ENCODE data around the gene TBC1D21.

TBC1D21 gene

DNA sequence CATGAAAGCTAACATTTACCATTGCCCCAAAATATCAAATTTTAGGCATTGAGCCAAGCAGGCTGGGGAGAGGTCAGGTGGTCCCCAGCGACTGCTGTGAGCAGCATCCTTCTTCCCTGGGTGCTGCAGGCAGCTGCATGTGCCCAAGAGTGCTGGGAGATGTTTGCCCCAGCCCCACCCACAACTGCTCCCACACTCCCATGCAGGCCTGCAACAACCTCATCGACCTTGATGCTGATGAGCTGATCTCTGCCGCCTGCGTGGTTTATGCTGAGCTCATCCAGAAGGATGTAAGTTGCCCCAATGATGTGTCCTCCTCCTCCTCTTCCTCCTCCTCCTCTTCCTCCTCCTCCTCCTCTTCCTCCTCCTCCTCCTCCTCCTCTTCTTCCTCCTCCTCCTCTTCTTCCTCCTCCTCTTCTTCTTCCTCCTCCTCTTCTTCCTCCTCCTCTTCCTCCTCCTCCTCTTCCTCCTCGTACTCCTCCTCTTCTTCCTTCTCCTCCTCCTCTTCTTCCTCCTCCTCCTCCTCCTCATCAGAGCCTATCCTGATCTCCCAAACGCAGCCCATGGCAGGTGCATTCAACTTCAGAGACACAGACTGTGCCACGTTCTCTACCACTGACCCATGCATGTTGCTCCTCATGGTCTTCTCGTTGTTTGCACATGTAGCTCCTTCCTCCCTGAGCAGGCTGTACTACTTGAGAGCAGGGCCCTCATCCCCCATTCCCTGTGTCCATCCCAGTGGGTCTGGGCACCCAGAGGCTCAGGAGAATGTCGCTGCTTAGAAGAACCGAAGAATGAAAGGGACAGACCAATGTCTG, 15.1 kb downstream of the TBC1D21 start:
- no peak for DNase-seq (ENCODE audit: low read depth in 3 of 3)

DNA sequence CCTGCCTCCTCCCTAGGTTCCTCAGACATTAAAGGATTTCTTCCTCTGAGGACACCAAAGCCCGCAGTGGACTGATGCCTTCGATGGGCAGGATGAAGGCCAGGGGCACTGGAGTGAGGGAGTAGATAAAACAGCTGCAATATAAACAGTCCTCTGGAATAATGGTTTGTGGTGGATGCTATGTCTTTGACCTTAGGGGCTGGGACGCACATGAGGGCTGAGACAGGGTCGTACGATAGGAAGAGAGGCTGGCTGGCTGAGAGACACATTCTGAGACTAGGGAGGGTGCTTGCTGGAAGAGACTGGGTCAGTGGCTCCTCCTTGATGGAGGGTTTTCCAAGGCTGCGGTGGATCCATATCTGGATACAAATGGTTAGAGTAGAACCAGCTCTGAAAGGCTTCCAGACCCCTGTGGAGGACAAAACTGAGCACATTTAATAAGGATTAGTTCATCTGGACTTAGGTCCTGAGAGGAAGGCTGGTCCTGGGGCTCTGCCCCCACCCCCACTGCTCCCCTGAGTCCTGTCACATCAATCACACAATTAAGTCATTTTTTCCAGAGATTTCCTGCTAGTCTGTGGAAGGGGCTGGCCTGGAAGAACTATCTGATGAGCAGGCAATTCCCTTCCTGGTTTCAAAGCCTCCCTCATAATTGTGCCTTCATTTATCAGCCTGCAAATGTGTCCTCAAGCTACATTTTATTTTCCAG, 15.8 kb downstream of the TBC1D21 start:
- no peak for DNase-seq (ENCODE audit: low read depth in 3 of 3)

- DNase-seq (ENCODE audit: low read depth in 3 of 3) = no peak
These were observed 16.4 kb downstream of the TBC1D21 start for GRCh38 chr15:73889762-73890124.

GRCh38 chr15:73891328-73892315, 18.3 kb downstream of the TBC1D21 start:
- DNase-seq (ENCODE audit: low read depth in 3 of 3) = no peak

DNA sequence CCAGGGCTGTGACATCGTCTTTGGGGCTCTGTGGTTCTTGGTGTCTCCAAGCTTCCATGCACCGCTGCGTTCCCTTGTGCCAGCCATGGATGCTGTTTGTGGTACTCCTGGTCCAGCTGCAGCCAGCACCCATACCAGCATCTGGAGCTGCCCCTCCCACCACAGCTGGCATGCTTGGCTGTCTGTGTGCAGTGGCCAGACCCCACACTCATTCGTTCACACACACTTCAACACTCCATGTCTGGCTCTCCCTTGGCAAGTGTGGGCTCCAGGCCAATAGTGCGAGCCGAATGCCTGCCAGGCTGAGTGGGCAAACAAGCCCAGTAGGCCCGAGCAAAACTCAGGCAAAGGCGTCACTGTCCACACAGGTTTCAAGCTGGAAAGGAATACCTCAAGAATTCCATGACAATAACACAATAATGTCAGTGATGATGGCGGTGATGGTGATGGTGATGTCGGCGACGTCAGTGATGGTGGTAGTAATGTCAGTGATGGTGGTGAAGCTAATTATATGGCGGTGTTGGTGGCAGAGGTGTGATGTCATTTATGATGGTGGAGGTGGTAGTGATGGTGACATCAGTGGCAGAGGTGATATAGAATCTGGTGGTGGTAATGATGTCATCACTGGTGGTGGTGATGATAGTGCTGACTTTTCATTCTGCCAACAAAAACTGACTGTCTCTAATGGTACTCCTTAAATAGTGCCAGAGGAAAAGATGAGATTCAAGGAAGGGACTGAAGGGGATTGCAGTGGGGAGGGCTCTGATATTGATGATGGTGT, 19.3 kb downstream of the TBC1D21 start:
- DNase-seq (ENCODE audit: low read depth in 3 of 3) = no peak

DNA sequence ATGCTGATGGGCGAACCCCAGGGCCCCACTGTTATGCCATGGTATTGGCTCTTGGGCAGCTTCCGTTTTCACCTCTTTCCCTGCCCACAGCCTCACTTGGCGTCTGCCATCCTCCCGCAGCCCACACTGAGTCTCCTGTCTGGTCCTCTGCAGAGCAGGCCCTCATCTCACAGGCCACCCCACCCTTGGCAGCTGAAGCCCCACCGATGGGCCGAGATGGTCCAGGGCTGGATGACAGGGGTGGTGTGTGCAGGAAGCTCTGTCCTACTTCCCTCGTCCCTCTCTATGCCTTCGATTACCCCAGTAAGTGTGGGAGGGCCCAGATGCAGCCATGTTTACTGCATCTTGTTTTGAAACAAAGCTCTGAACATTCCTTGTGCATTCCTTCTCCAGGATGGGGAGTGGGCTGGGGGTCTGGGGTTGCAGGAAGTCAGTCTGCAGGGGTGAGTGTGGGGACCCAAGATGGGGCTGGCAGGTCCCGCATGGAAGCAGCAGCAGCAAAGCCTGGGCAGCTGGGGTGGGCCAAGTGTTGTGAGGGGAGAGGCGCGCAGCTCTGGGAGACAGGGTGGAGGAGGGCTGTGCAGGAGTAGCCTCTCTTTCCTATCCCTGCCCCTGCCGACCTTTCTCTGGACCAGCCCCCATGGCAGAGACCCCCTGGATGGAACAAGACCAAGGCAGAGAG, 20.9 kb downstream of the TBC1D21 start:
- no peak for DNase-seq (ENCODE audit: low read depth in 3 of 3)

GRCh38 chr15:73897441-73898261, 24.3 kb downstream of the TBC1D21 start:
- peak; percentile 7 to 15 (median 11) for DNase-seq (ENCODE audit: low read depth in 3 of 3)

DNA sequence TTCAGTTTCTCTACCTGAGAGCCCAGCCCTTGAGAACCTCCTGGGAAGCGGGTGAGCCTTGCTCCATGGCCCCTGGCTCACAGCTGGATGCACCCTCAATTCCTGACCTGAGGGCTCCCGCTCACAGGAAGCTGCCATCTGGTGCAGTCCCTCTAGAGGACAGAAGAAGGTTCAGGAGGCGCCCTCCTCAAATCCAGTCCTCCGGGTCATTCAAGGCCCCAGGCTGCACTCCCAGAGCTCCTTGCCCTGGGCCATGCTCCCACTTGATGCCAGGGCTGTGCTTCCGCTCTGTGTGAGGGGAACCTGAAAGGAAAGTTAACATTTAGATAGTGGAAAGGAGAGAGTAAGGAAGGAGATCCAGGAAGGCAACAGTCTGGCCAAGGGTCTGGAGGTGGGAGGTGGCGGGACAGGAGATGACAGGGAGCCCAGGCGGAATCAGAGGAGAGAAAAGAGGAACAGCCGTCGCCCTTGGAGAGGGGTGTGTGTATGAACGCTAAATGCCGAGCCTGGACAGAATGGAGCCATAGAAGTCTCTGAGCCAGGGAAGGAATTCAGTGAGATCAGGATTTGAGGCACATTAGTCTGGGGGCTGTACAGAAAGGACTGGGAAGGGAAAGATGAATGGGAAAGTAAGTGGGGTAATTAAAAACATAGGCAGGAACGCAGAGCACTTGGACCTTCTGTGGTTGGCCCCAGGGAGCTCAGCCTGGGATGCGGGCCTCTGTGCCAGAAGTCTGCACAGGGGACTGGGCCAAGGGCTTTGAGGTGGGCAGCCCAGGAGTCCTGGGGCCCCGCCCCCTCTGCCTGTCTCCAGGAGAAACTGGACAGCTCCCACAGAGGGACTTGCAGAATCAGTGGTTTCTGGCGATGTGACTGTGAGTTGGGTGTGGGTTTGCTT, 26.1 kb downstream of the TBC1D21 start:
- no peak for DNase-seq (ENCODE audit: low read depth in 3 of 3)

DNA sequence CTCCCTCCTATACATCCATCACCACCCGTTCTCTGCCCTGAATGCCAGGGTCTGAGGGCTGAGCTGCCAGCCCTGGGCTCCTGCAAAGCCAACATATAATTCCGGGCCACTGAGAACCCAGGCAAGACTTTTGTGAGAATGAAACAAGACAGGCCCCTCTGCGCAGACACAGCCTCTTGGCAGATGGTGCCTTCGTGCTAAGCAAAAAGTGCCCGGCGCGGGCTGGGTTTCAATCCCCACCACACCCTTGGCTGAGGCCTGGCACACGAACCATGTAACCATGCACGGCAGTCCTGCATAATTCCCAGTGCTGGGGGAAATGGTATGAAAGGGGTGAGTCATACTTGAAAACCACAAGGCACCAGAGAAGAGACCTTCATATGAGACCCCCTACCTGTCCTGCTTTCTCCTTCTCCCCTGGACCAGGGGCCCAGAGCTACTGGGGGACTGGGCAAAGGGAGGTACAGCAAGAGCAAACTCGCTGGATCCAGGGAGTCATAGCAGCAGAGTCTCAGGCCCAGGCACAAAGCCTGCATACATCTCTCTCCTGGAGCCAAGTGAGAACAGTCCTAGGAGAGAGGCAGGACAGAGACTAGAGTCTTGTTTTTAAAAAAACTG, 26.8 kb downstream of the TBC1D21 start:
- no peak for DNase-seq (ENCODE audit: low read depth in 3 of 3)

DNA sequence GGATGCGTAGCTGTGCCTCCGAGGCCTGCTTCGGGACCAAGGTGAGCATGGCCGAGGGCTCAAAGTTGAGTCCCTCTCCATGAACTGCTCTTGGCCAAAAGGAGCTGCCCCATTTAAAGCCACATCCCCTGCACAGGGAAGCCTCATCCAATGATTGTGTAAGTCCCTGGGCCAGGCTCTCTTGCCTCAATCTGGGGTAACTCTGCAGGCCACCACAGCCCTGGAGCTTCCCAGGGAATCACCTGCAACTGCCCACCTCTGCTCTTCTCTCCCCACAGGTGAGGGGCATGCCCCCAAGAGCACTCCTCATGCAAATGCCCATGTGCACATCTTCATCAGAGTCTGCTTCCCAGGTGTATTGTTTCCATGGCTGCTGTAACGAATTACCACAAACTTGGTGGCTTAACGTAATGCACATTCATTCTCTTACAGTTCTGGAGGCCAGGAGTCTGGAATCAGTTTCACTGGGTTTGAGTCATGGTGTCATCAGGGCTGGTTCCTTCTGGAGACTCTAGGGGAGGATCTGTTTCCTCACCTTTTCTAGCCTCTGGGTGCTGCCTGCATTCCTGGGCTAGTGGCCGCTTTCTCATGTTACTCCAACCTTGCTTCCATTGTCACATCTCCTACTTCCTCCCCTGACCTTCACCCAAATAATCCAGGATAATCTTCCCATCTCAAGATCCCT, 27.9 kb downstream of the TBC1D21 start:
- DNase-seq (ENCODE audit: low read depth in 3 of 3) = no peak

DNA sequence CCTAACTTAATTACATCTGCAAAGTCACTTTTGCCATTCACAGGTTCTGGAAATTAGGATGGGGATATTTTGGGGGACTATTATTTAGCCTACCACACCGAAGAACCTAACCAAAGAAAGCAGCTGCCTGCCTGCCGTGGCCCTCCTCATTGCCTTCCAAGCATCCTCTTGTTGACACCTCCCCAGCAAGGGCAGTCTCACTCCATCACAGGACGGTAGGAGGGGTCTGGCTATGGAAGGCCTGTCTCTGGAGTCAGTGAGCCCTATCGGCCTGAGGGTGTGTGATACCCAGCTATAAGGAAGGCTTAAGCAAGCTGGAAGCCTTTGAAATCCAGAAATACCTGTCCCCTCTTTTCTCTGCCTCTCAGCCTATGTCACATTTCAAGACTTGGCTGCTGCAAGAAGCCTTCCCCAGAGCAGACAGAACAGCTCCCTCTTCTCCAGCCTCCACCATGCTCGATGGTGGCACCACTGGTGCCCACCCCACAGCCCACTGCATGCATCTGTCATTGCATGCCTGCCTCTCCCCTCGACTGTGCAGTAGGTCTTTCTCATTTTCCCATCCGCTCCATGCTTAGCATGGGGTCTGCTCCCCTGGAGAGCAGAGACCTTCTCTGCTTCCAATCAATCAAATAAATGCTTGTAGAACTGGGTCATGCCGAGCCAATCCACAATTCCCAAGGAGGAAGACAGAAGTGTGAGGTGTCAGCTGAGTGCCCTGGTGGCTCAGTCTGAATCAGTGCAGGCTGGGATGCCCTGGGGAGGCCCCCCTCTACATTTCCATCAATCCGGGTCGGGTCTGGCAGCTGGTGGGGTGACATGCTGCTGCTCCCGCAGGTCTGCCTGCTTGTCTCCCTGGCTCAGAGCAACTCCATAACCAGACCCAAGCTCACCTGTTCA, 29.0 kb downstream of the TBC1D21 start:
- DNase-seq (ENCODE audit: low read depth in 3 of 3) = no peak

GRCh38 chr15:73904026-73904815, 30.9 kb downstream of the TBC1D21 start:
- no peak for DNase-seq (ENCODE audit: low read depth in 3 of 3)

GRCh38 chr15:73905225-73905827, 32.0 kb downstream of the TBC1D21 start:
- no peak for DNase-seq (ENCODE audit: low read depth in 3 of 3)

DNA sequence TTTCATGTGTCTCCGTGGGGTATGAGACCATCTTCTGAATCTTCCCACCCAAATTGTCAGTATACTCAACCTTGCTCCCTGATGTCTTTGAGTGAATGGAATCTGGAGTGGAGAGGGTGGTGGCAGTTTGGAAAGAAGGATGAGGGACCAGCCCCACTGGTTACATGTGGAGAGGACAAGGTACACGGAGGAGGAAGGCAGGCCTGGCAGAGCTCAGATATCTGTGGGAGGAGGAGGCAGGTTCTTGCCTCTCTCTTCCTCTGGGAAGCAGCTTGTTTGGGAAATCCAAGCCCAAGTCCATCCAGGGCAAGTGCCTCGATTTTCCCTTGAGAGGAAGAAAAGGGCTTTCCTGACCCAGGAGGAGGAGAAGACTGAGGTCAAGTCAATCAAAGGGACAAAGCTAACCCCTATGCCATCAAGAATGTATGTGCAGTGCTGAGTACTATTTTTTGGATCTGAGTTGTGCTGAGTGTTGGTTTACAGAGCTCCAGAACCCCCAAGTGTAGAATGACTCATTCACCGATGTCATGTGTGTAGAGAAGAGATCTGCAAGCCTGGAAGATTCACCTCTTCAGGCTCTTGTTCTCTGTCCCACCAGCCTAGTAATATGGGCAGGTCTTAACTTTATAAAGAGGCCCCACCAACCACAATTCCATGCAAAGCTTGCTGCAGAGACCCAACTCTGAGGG, 33.1 kb downstream of the TBC1D21 start:
- no peak for DNase-seq (ENCODE audit: low read depth in 3 of 3)

GRCh38 chr15:73907035-73907408, 33.7 kb downstream of the TBC1D21 start:
- no peak for DNase-seq (ENCODE audit: low read depth in 3 of 3)

All from stimulated activated CD4-positive, alpha-beta T cell treated with anti-CD3 and anti-CD28 coated beads, TNF-alpha, amount 100 ng/mL, for 4 hours (primary cell).